SK-N-SH treated with all-trans-retinoic acid at 6 μM for 48 hours (cell line): Measurements from ENCODE around the gene RPS8.

Experiments
- ARNTL ChIP-seq: fragments of 450-650 bp; formaldehyde crosslinking; IDR thresholded peaks from 2 replicates; pipeline ENCODE4 v1.5.0; 2020; ENCODE audit warnings: low read depth, mild to moderate bottlenecking, moderate library complexity, borderline replicate concordance
- BACH2 ChIP-seq: fragments of 250-450 bp; sonication (Bioruptor Pico); IDR thresholded peaks from 2 replicates; pipeline ENCODE4 v1.9.0; 2021; ENCODE audit warnings: mild to moderate bottlenecking, borderline replicate concordance
- CREB5 ChIP-seq: fragments of 250-450 bp; sonication (Bioruptor Pico); IDR thresholded peaks from 2 replicates; pipeline ENCODE4 v1.5.1; 2020; ENCODE audit warnings: low read depth, mild to moderate bottlenecking, moderate library complexity
- CSRNP3 ChIP-seq: fragments of 250-450 bp; sonication (Bioruptor Pico); IDR thresholded peaks from 2 replicates; pipeline ENCODE4 v1.5.1; 2021; ENCODE audit warnings: mild to moderate bottlenecking, moderate library complexity
- ESRRG ChIP-seq: fragments of 250-450 bp; sonication (Bioruptor Pico); IDR thresholded peaks from 2 replicates; pipeline ENCODE4 v1.6.1; 2021; ENCODE audit warnings: mild to moderate bottlenecking
- GLIS3 ChIP-seq: fragments of 250-450 bp; sonication (Bioruptor Pico); IDR thresholded peaks from 2 replicates; pipeline ENCODE4 v1.5.0; 2020; ENCODE audit warnings: mild to moderate bottlenecking, moderate library complexity
- PPARA ChIP-seq: fragments of 250-450 bp; sonication (Bioruptor Pico); IDR thresholded peaks from 2 replicates; pipeline ENCODE4 v1.5.0; 2020; ENCODE audit warnings: mild to moderate bottlenecking, borderline replicate concordance
- RARB ChIP-seq: fragments of 250-450 bp; sonication (Bioruptor Pico); IDR thresholded peaks from 2 replicates; pipeline ENCODE4 v1.8.0; 2021; ENCODE audit warnings: mild to moderate bottlenecking, moderate library complexity
- TCF4 ChIP-seq: fragments of 250-450 bp; sonication (Bioruptor Pico); IDR thresholded peaks from 2 replicates; pipeline ENCODE4 v1.8.0; 2021; ENCODE audit warnings: mild to moderate bottlenecking, moderate library complexity, borderline replicate concordance
- TOX ChIP-seq: fragments of 250-450 bp; sonication (Bioruptor Pico); IDR thresholded peaks from 2 replicates; pipeline ENCODE4 v1.8.0; 2021; ENCODE audit warnings: mild to moderate bottlenecking, moderate library complexity, borderline replicate concordance
- ZC3H10 ChIP-seq: fragments of 250-450 bp; sonication (Bioruptor Pico); IDR thresholded peaks from 2 replicates; pipeline ENCODE4 v1.5.1; 2021; ENCODE audit warnings: mild to moderate bottlenecking, moderate library complexity
- ZFP30 ChIP-seq: fragments of 450-650 bp; formaldehyde crosslinking; IDR thresholded peaks from 2 replicates; pipeline ENCODE4 v1.5.0; 2022; ENCODE audit warnings: mild to moderate bottlenecking, moderate library complexity
- ZNF565 ChIP-seq: fragments of 450-650 bp; formaldehyde crosslinking; conservative IDR thresholded peaks from 2 replicates; pipeline ENCODE4 v1.5.0; 2020; ENCODE audit warnings: low read depth, mild to moderate bottlenecking, moderate library complexity
- ZNF8 ChIP-seq: fragments of 450-650 bp; formaldehyde crosslinking; IDR thresholded peaks from 2 replicates; pipeline ENCODE4 v1.5.0; 2020; ENCODE audit warnings: mild to moderate bottlenecking, moderate library complexity

GRCh38 chr1:44819608-44820327 is 44.4 kb downstream of the RPS8 start:
- TF ChIP-seq TOX (CRISPR knock-in tag) (peak; percentile 76; the same call in 1 of the 2 replicates), ZC3H10 (CRISPR knock-in tag) (peak; percentile 78), ZNF8 (CRISPR knock-in tag) (no peak), CREB5 (peak; percentile 57), ESRRG (CRISPR knock-in tag) (peak; percentile 42; the same call in 1 of the 2 replicates), ZFP30 (peak; percentile 18; the same call in 1 of the 2 replicates), RARB (peak; percentile 83), PPARA (CRISPR knock-in tag) (no peak), ARNTL (0 out of 2 replicates have a peak, but pooled peaks have one; percentile 12), TCF4 (CRISPR knock-in tag) (no peak), CSRNP3 (CRISPR knock-in tag) (no peak; the same call in 1 of the 2 replicates), ZNF565 (CRISPR knock-in tag) (no peak), BACH2 (no peak), GLIS3 (CRISPR knock-in tag) (peak; percentile 90)
